RKO (cell line): ENCODE results near the gene NSUN5.
"Not testable (repeated sequence)": the region's sequence is repeated elsewhere in the genome, so short reads cannot be mapped to it uniquely, and the experiment has no call there.

Experiments used
- DNase-seq: peaks from one replicate; pipeline ENCODE4 v3.0.0-alpha.2; 2016; ENCODE audit warnings: low spot score

NSUN5 gene

GRCh38 chr7:73308665-73309214, at the start of gene NSUN5:
Gene NSUN5, minus strand, starts transcription at chr7:73308826. Its CDS starts 36 bp downstream, at chr7:73308790.
- DNase-seq = peak; percentile 93

GRCh38 chr7:73356159-73356558, 47.5 kb upstream of the NSUN5 start:
- no peak for DNase-seq

DNA sequence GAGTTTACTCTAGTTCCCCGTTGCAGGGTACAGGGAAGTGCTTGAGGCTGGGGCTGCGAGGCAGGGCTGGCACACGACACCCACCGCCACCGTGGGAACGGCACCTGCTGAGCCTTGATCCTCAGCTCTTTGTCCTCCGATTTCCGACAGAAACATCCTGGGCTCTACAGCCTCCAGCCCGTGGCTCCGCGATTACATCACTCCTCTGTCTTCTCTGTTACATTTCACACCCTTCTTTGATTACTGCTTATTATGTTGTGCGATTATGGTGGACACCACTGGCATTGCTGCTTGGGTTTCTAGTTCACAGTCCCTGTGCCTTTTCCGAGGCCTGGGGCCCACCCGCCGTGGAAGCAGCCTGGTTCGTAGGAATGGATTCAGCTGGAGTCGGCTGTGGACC, 46.2 kb upstream of the NSUN5 start:
- DNase-seq = no peak

DNA sequence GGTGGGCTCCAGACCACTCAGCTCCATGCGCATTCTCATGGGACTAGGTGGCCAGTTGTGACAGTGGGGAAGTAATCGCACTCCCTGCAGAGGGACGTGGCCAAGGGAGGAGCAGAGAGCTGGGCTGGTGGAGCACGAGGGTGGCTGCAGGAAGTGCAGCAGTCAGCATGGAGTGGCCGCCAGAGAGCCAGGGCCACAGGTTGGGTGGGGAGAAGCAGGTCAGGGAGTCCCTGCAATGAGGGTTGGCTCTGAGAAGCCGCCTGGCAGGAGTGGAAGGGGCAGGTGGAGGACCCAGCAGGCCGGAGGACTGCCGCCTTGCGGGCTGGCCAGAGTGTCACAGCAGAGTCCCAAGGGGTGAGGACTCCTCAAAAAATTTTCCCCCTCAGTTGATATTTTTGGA, 45.6 kb upstream of the NSUN5 start:
- no peak for DNase-seq

- no peak for DNase-seq
These were observed 44.6 kb upstream of the NSUN5 start for GRCh38 chr7:73353243-73353642.

- DNase-seq = no peak
These were observed 44.2 kb upstream of the NSUN5 start for GRCh38 chr7:73352784-73353183.

- no peak for DNase-seq
These were observed 43.0 kb upstream of the NSUN5 start for GRCh38 chr7:73351447-73352167.

- no peak for DNase-seq
These were observed 41.9 kb upstream of the NSUN5 start for GRCh38 chr7:73350306-73351068.

- no peak for DNase-seq
These were observed 41.1 kb upstream of the NSUN5 start for GRCh38 chr7:73349763-73350162.

- no peak for DNase-seq
These were observed 37.3 kb upstream of the NSUN5 start for GRCh38 chr7:73345951-73346350.

DNA sequence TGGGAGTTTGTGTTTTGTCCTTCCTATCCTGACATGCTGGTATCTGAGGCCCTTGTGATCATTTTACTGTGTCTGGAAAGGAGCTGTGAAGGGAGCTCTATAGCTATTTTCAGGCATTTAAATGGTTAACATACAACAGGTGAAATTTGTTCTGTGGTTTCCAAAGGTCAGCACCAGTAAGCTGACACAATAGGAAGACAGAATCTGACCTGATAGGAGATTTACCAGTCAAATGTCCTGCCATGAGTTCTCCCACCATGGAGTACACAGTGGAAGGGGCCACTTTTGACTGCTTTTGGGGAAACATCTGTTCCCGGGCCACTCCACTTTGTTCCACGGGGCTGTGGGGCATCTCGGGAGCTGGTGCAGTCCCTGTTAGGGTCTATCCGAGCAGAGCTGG, 36.9 kb upstream of the NSUN5 start:
- DNase-seq = no peak

DNA sequence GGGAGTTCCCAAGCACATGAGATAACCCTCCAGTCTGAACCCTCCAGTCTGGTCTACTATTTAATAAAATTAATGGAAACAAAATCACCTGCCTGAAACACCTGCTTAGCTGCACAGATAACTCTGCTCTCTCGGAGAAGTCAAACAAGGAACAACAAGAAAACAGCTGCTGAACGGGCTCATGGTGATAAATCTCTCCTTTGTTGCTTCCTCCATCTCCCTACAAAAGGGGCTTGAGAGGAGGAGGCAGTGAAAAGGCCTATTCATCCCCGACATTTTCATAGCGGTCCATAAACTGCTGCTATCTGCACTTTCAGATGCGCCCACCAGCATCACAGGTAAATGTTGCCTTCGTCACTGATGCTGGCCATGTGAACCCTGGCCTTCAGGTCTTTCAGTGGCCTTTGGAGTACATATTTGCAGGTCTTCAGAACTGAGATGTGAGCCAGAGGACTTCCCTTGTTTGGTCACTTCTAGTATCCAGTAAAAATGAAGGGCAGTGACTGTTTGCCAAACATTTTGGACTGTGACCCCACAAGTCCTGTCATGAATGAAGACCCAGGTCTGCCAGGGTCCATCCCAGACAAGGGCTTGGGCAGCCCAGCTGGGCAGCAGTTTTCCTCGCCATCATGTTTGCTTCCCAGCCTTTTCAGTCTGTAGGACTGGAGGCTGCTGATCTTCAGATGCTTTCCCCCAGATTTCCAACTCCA, 35.2 kb upstream of the NSUN5 start:
- DNase-seq = no peak

GRCh38 chr7:73342645-73343044, 34.0 kb upstream of the NSUN5 start:
- peak; percentile 12 for DNase-seq

GRCh38 chr7:73341877-73342276, 33.3 kb upstream of the NSUN5 start:
- peak; percentile 70 for DNase-seq

DNA sequence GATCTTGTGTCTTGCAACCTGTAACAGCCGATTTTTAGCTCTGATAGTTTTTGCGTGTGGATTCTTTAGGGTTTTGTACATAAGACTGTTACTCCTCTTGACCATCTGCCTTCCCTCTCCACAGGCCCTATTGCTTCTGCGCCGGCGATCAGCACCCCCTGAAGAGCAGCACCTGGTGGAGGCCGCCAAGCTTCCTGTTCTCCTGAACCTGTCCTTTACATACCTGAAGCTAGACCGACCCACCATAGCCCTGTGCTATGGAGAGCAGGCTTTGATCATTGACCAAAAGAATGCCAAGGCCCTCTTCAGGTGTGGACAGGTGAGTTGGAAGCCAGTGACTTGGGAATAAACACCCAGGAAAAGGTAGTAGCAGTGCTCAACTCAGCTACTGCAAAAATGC, 31.9 kb upstream of the NSUN5 start:
- DNase-seq = no peak

DNA sequence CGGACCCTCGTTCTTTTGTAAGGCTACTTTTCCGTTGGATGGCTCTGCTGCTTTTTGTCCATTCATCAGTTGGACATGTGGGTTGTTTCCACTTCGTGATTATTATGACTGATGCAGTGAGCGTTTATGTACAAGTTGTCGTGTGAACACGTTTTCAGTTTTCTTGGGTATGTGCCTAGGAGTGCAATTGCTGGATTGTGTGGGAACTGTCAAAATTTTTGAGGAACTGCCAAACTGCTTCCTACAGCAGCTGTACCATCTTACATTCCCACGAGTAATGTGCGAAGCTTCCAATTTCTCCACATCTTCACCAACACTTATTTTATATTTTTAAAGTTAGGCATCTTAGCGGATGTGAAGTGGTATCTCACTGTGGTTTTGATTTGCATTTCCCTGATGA, 29.7 kb upstream of the NSUN5 start:
- no peak for DNase-seq

GRCh38 chr7:73332447-73332846, 23.8 kb upstream of the NSUN5 start:
- no peak for DNase-seq

DNA sequence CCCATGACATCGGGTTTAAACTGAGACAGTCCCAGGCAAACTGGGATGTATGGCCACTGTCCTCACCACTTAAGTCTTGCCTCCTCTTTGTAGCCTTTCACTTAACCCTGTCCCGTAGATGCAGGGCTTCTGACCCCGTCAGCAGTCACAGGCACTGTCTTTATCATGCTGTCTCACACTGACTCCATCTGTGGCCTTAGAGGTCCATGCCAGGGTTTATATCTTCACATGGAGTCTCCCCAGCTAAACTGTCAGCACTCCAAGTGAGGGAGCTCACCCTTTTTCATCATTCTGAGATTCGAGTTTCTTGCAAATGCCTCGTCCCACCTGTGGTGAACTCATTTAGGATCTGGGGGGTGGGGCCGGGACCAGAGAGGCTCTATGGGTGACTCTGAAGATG, 22.1 kb upstream of the NSUN5 start:
- no peak for DNase-seq

- no peak for DNase-seq
These were observed 21.4 kb upstream of the NSUN5 start for GRCh38 chr7:73329861-73330581.

DNA sequence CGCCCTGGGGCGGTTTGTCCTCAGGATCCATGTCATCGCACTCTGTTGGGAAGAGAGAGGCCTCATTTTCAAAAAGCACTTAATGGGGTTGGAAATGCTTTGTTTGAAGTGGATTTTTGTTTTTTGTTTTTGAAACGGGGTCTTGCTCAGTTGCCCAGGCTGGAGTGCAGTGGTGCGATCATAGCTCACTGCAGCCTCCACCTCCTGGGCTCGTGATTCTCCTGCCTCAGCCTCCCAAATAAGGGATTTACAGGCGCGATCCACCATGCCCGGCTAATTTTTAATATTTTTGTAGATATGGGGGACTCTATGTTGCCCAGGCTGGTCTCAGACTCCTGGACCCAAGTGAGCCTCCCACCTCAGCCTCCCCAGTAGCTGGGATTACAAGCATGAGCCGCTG, 20.1 kb upstream of the NSUN5 start:
- DNase-seq = no peak

DNA sequence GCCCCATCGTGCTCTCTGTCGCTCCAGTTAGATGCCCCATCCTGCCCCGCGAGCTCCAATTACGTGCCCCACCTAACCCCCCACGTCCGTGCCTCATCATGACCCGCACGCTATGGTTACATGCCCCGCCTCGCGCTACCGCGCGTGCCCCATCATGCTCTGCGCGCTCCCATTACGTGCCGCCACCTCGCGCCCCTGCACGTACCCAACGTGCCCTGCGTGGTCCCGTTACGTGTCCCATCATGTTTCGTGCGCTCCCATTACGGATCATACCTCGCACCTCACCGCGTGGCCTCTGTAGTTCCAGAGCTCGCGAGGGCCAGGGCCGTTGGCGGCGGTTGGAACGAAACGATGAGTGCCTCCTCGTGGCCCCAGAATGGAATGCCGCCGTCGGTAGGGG, 19.3 kb upstream of the NSUN5 start, which contains the start of the genes FKBP6 and TRIM50:
Gene FKBP6, plus strand, starts transcription at position 240 of the 400 bp plus-strand sequence. CDS start 268 bp downstream, outside the sequence.
Gene TRIM50, minus strand, starts transcription at position 161 of the 400 bp plus-strand sequence. CDS start 3,295 bp downstream, outside the sequence.
- DNase-seq = not testable (repeated sequence)

DNA sequence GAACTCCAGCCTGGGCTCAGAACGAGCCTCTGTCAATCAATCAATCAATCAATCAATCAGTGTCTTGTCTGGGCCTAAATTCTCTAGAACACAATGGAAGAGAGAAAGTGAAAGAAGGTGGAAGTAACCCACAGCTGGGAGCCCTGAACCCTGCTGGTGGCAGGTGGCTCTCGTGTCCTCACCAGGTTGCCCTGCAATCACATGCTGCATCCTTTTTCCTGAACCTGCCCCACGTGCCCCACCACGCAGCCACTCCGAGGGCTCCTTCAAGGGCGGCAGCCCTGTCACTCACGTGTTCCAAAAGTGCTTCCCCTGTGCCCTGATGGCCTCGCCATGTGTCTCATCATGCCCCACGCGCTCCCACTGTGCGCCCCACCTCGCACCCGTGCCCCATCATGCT, 18.8 kb upstream of the NSUN5 start:
- not testable (repeated sequence) for DNase-seq
